ENCODE data around the gene IFIT5.
"Not testable (repeated sequence)": the region's sequence is repeated elsewhere in the genome, so short reads cannot be mapped to it uniquely, and the experiment has no call there.

Gene IFIT5

GRCh38 chr10:89395141-89395540, 19.2 kb upstream of the IFIT5 start:
- TF ChIP-seq ZFX (IDR thresholded peaks at IDR 0.05) (no peak), CTCF (conservative IDR thresholded peaks at IDR 0.05) (no peak)
- no peak overlapping the region for H3K27ac ChIP-seq

- no peak for TF ChIP-seq CTCF (conservative IDR thresholded peaks at IDR 0.05)
- TF ChIP-seq ZFX (IDR thresholded peaks at IDR 0.05) = no peak
- H3K27ac ChIP-seq = no peak overlapping the region
These were observed 16.2 kb upstream of the IFIT5 start for GRCh38 chr10:89398003-89398749.

- TF ChIP-seq CTCF (conservative IDR thresholded peaks at IDR 0.05) = no peak
- no peak for TF ChIP-seq ZFX (IDR thresholded peaks at IDR 0.05)
- no peak overlapping the region for H3K27ac ChIP-seq
These were observed 14.4 kb upstream of the IFIT5 start for GRCh38 chr10:89399956-89400355.

- TF ChIP-seq ZFX (IDR thresholded peaks at IDR 0.05) (no peak), CTCF (conservative IDR thresholded peaks at IDR 0.05) (no peak)
- no peak overlapping the region for H3K27ac ChIP-seq
These were observed 11.3 kb upstream of the IFIT5 start for GRCh38 chr10:89403043-89403442.

- TF ChIP-seq ZFX (IDR thresholded peaks at IDR 0.05) (no peak), CTCF (conservative IDR thresholded peaks at IDR 0.05) (no peak)
- no peak overlapping the region for H3K27ac ChIP-seq
These were observed 10.0 kb upstream of the IFIT5 start for GRCh38 chr10:89404104-89405047.

GRCh38 chr10:89406178-89406577, 8.2 kb upstream of the IFIT5 start:
- not testable (repeated sequence) for H3K27ac ChIP-seq

- not testable (repeated sequence) for H3K27ac ChIP-seq
These were observed 6.6 kb upstream of the IFIT5 start for GRCh38 chr10:89407792-89408191.

GRCh38 chr10:89409282-89409681, 5.1 kb upstream of the IFIT5 start:
- not testable (repeated sequence) for H3K27ac ChIP-seq

- not testable (repeated sequence) for H3K27ac ChIP-seq
These were observed 3.8 kb upstream of the IFIT5 start for GRCh38 chr10:89410551-89410950.

GRCh38 chr10:89411135-89411534, 3.2 kb upstream of the IFIT5 start:
- not testable (repeated sequence) for H3K27ac ChIP-seq

- H3K27ac ChIP-seq = not testable (repeated sequence)
These were observed 2.1 kb upstream of the IFIT5 start for GRCh38 chr10:89412276-89412675.
